ENCODE data around the gene CCDC39. TPM values are rescaled to one million over a fixed set of nuclear protein-coding genes. Genes with fewer than 3 reads are reported as not detected.
"Not testable (repeated sequence)": the region's sequence is repeated elsewhere in the genome, so short reads cannot be mapped to it uniquely, and the experiment has no call there.

Gene CCDC39
- total RNA-seq, 1 experiment from 2014 or later, result not detected

GRCh38 chr3:180661444-180661843 lies 17.8 kb downstream of the CCDC39 start:
- Histone ChIP-seq H3K9me3 (replicated peaks) (no peaks in the 10 kb centered on the region), H3K27me3 (replicated peaks) (0 out of 2 replicates have a peak, but pooled peaks cover 3% of the 10 kb centered on the region), H3K27ac (no peak overlapping the region), H3K4me3 (no peak overlapping the region), H3K4me1 (replicated peaks) (no peaks in the 10 kb centered on the region), H3K36me3 (no peaks in the 10 kb centered on the region)
- no peak for DNase-seq (ENCODE audit: low read depth in 1 of 2, low spot score in 2 of 2)

GRCh38 chr3:180657094-180657493 lies 22.2 kb downstream of the CCDC39 start:
- H3K27ac ChIP-seq, result no peak overlapping the region
- no peak overlapping the region for H3K4me3 ChIP-seq
- H3K36me3 ChIP-seq, result no peaks in the 10 kb centered on the region
- DNase-seq (ENCODE audit: low read depth in 1 of 2, low spot score in 2 of 2), result no peak
- no peaks in the 10 kb centered on the region for H3K9me3 ChIP-seq (replicated peaks)
- no peaks in the 10 kb centered on the region for H3K27me3 ChIP-seq (replicated peaks)
- H3K4me1 ChIP-seq (replicated peaks), result no peaks in the 10 kb centered on the region

- Histone ChIP-seq H3K4me1 (replicated peaks) (no peaks in the 10 kb centered on the region), H3K36me3 (no peaks in the 10 kb centered on the region), H3K4me3 (no peak overlapping the region), H3K27ac (no peak overlapping the region), H3K27me3 (replicated peaks) (no peaks in the 10 kb centered on the region), H3K9me3 (replicated peaks) (no peaks in the 10 kb centered on the region)
- no peak for DNase-seq (ENCODE audit: low read depth in 1 of 2, low spot score in 2 of 2)
These were observed 22.9 kb downstream of the CCDC39 start for GRCh38 chr3:180656406-180656805.

- DNase-seq (ENCODE audit: low read depth in 1 of 2, low spot score in 2 of 2), result no peak
- Histone ChIP-seq H3K4me3 (no peak overlapping the region), H3K36me3 (no peaks in the 10 kb centered on the region), H3K9me3 (replicated peaks) (no peaks in the 10 kb centered on the region), H3K27ac (no peak overlapping the region), H3K27me3 (replicated peaks) (0 out of 2 replicates have a peak, but pooled peaks cover 3% of the 10 kb centered on the region), H3K4me1 (replicated peaks) (no peaks in the 10 kb centered on the region)
These were observed 33.0 kb downstream of the CCDC39 start for GRCh38 chr3:180646187-180646790.

GRCh38 chr3:180640987-180641386 lies 38.3 kb downstream of the CCDC39 start:
- Histone ChIP-seq H3K27me3 (replicated peaks) (no peaks in the 10 kb centered on the region), H3K36me3 (no peaks in the 10 kb centered on the region), H3K9me3 (replicated peaks) (no peaks in the 10 kb centered on the region), H3K27ac (no peak overlapping the region), H3K4me3 (no peak overlapping the region), H3K4me1 (replicated peaks) (no peaks in the 10 kb centered on the region)
- DNase-seq (ENCODE audit: low read depth in 1 of 2, low spot score in 2 of 2), result no peak

GRCh38 chr3:180633722-180634121 lies 45.6 kb downstream of the CCDC39 start:
- H3K4me3 ChIP-seq, result no peak overlapping the region
- H3K27ac ChIP-seq, result no peak overlapping the region
- no peak for DNase-seq (ENCODE audit: low read depth in 1 of 2, low spot score in 2 of 2)
- 0 out of 2 replicates have a peak, but pooled peaks cover 3% of the 10 kb centered on the region for H3K27me3 ChIP-seq (replicated peaks)
- no peaks in the 10 kb centered on the region for H3K9me3 ChIP-seq (replicated peaks)
- H3K4me1 ChIP-seq (replicated peaks), result no peaks in the 10 kb centered on the region
- no peaks in the 10 kb centered on the region for H3K36me3 ChIP-seq

- H3K9me3 ChIP-seq (replicated peaks), result no peaks in the 10 kb centered on the region
- H3K27ac ChIP-seq, result no peak overlapping the region
- no peak overlapping the region for H3K4me3 ChIP-seq
- DNase-seq (ENCODE audit: low read depth in 1 of 2, low spot score in 2 of 2), result no peak
- no peaks in the 10 kb centered on the region for H3K36me3 ChIP-seq
- no peaks in the 10 kb centered on the region for H3K4me1 ChIP-seq (replicated peaks)
- H3K27me3 ChIP-seq (replicated peaks), result 0 out of 2 replicates have a peak, but pooled peaks cover 3% of the 10 kb centered on the region
These were observed 48.0 kb downstream of the CCDC39 start for GRCh38 chr3:180631317-180631716.

- no peak overlapping the region for H3K4me3 ChIP-seq
- H3K27ac ChIP-seq, result no peak overlapping the region
- no peaks in the 10 kb centered on the region for H3K9me3 ChIP-seq (replicated peaks)
- DNase-seq (ENCODE audit: low read depth in 1 of 2, low spot score in 2 of 2), result no peak
- H3K36me3 ChIP-seq, result no peaks in the 10 kb centered on the region
- no peaks in the 10 kb centered on the region for H3K4me1 ChIP-seq (replicated peaks)
- H3K27me3 ChIP-seq (replicated peaks), result 0 out of 2 replicates have a peak, but pooled peaks cover 3% of the 10 kb centered on the region
These were observed 48.9 kb downstream of the CCDC39 start for GRCh38 chr3:180630371-180630770.

- no peaks in the 10 kb centered on the region for H3K4me1 ChIP-seq (replicated peaks)
- no peak overlapping the region for H3K27ac ChIP-seq
- H3K4me3 ChIP-seq, result no peak overlapping the region
- H3K27me3 ChIP-seq (replicated peaks), result no peaks in the 10 kb centered on the region
- DNase-seq (ENCODE audit: low read depth in 1 of 2, low spot score in 2 of 2), result no peak
- no peaks in the 10 kb centered on the region for H3K9me3 ChIP-seq (replicated peaks)
- no peaks in the 10 kb centered on the region for H3K36me3 ChIP-seq
These were observed 52.4 kb downstream of the CCDC39 start for GRCh38 chr3:180626844-180627243.

- H3K9me3 ChIP-seq (replicated peaks), result no peaks in the 10 kb centered on the region
- H3K4me1 ChIP-seq (replicated peaks), result no peaks in the 10 kb centered on the region
- H3K4me3 ChIP-seq, result no peak overlapping the region
These were observed 54.6 kb downstream of the CCDC39 start for GRCh38 chr3:180624714-180625113.

GRCh38 chr3:180619723-180620122 lies 59.6 kb downstream of the CCDC39 start:
- no peaks in the 10 kb centered on the region for H3K9me3 ChIP-seq (replicated peaks)
- no peaks in the 10 kb centered on the region for H3K27me3 ChIP-seq (replicated peaks)
- H3K4me1 ChIP-seq (replicated peaks), result no peaks in the 10 kb centered on the region
- H3K27ac ChIP-seq, result no peak overlapping the region
- 0 out of 2 replicates have a peak, but pooled peaks cover 3% of the 10 kb centered on the region for H3K36me3 ChIP-seq
- no peak overlapping the region for H3K4me3 ChIP-seq
- DNase-seq (ENCODE audit: low read depth in 1 of 2, low spot score in 2 of 2), result no peak

More at GRCh38 chr3:180624714-180625113, 54.6 kb downstream of the CCDC39 start:
- H3K27ac ChIP-seq, result no peak overlapping the region
- H3K36me3 ChIP-seq, result no peaks in the 10 kb centered on the region
- H3K27me3 ChIP-seq (replicated peaks), result no peaks in the 10 kb centered on the region
- DNase-seq (ENCODE audit: low read depth in 1 of 2, low spot score in 2 of 2), result no peak

- H3K27me3 ChIP-seq (replicated peaks); H3K27ac ChIP-seq; DNase-seq (ENCODE audit: low read depth in 1 of 2, low spot score in 2 of 2); H3K36me3 ChIP-seq; H3K4me3 ChIP-seq; H3K9me3 ChIP-seq (replicated peaks); H3K4me1 ChIP-seq (replicated peaks): not testable (repeated sequence)
These were observed 60.7 kb downstream of the CCDC39 start for GRCh38 chr3:180618563-180618962.

- H3K4me3 ChIP-seq, result no peak overlapping the region
- H3K4me1 ChIP-seq (replicated peaks), result no peaks in the 10 kb centered on the region
- DNase-seq (ENCODE audit: low read depth in 1 of 2, low spot score in 2 of 2), result no peak
- no peak overlapping the region for H3K27ac ChIP-seq
- no peaks in the 10 kb centered on the region for H3K9me3 ChIP-seq (replicated peaks)
- peaks cover 20% of the 10 kb centered on the region for H3K36me3 ChIP-seq
- H3K27me3 ChIP-seq (replicated peaks), result no peaks in the 10 kb centered on the region
These were observed 62.2 kb downstream of the CCDC39 start for GRCh38 chr3:180617049-180617448.

- no peak for DNase-seq (ENCODE audit: low read depth in 1 of 2, low spot score in 2 of 2)
- Histone ChIP-seq H3K27ac (no peak overlapping the region), H3K9me3 (replicated peaks) (no peaks in the 10 kb centered on the region), H3K4me1 (replicated peaks) (no peaks in the 10 kb centered on the region), H3K4me3 (no peak overlapping the region), H3K27me3 (replicated peaks) (no peaks in the 10 kb centered on the region), H3K36me3 (peaks cover 31% of the 10 kb centered on the region)
These were observed 63.3 kb downstream of the CCDC39 start for GRCh38 chr3:180615954-180616353.

GRCh38 chr3:180612364-180612763 lies 66.9 kb downstream of the CCDC39 start:
- H3K4me1 ChIP-seq (replicated peaks), result no peaks in the 10 kb centered on the region
- H3K9me3 ChIP-seq (replicated peaks), result no peaks in the 10 kb centered on the region
- H3K36me3 ChIP-seq, result peaks cover 62% of the 10 kb centered on the region
- no peak overlapping the region for H3K4me3 ChIP-seq
- no peak for DNase-seq (ENCODE audit: low read depth in 1 of 2, low spot score in 2 of 2)
- no peak overlapping the region for H3K27ac ChIP-seq
- H3K27me3 ChIP-seq (replicated peaks), result no peaks in the 10 kb centered on the region

Measured in SJSA1 (cell line).